IPS-NIHi7 (cell line): ENCODE results near the gene ARHGAP20.

Source experiments
- DNase-seq: peaks from one replicate; pipeline ENCODE4 v3.0.0; 2012; ENCODE audit warnings: mixed read lengths; ENCODE audit errors: extremely low spot score

The ARHGAP20 gene, protein sequence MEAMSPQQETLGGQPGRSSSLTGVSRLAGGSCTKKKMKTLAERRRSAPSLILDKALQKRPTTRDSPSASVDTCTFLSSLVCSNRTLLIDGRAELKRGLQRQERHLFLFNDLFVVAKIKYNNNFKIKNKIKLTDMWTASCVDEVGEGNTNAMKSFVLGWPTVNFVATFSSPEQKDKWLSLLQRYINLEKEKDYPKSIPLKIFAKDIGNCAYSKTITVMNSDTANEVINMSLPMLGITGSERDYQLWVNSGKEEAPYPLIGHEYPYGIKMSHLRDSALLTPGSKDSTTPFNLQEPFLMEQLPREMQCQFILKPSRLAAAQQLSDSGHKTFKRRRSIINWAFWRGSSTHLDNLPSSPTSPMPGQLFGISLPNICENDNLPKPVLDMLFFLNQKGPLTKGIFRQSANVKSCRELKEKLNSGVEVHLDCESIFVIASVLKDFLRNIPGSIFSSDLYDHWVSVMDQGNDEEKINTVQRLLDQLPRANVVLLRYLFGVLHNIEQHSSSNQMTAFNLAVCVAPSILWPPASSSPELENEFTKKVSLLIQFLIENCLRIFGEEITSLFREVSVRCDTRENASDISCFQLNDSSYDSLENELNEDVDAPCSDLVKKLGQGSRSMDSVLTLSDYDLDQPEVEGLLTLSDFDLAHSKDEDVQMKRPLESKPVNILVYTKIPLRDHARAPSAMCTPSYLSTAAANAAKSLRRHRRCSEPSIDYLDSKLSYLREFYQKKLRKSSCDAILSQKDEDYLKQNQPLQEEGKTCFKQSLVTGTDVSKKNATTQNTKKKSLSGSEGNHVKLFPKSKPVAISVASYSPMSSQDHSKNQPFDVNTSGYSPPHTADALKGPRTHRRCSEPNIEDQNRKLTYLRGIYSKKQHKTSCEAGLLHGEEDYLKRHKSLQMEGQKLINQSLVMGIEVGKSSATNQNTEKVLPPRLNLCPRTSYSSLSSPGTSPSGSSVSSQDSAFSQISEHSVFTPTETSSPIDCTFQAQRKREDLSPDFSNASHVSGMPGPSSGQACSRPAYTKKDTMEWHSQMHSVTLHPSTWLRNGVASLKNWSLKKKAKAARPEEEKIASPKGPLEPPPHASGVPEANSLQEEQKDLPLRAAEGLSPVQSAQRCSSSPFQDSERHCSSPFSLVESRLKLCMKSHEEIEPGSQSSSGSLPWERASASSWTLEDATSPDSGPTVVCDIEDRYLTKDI

DNA sequence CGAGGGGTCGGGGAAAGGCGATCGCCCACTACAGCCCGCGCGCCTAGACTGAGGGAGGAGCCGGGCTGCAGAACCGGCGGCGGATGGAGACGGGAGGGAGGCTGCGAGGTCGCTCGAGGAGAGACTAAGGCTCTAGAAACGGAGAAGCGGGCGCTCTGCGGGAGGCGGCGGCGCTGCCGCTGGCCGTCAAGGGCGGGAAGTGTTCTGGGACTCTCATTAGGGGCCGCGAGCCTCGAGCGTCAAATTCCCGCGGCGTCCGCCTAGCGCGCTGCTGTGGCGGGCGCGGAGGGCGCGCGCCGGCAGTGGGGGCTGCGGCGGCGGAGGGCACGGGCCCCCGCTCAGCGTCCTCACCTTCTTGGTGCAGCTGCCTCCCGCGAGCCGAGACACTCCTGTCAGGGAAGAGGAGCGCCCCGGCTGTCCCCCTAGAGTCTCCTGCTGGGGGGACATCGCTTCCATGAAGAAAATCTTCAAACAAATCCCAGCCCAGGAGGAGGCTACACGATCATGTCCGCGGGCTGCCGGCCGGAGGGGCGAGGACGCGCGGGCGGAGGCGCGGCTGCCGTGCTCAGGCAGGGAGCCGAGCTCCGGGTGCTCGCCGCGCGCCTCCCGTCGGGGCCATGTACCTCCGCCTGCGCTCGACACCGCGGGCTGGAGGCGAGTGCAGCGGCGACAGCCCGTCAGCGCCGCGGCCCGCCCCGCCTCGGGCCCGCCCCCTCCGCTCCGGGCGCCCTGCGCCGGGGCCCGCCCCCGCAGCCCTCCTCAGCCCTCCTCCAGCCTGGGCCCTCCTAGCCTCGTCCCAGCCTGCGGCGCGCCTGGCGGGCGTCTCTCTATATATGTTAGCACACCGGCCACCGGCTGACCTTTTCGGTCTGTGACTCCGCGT lies at the start of gene ARHGAP20:
Gene ARHGAP20 (minus strand): TSS at position 662 of the 883 bp plus-strand sequence. CDS start 206 bp downstream, at position 456.
- DNase-seq: peak; percentile 95

DNA sequence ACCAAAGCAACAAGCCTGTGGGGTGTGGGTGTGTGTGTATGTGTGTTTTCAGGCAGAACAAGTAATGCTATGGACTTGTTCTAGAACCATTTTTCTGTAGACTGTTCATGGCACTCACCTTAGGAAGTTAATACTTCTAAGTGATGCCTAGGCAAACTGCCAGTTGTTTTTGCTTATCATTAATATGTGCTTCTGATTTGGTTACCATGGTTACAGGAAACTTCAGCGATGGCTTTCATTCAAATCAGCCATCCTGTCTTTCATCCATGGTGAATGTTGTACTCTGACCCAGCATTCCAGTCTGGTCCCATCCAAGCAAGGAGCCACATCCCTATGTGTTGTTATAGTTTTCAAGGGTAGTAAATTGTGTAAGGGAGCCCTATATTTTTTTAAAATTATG lies 49.8 kb upstream of the ARHGAP20 start:
- no peak for DNase-seq

DNA sequence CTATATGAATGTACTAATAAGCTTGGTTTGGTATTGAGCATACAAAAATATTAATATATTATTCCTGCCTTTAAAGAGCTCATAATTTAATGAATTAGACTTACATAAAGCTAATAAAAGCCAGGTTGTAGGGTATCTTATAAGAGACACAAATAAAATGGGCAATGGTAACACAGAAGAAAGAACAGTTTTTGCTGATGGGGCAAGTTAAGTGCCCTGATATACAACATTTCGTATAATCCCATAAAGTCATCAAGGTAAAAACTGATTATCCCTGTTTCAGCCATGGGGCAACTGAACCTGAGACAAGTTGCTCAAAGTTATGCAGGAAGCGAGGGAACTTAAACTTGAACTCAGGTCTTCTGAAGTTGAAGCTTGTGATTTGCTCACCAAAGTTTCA lies 48.9 kb upstream of the ARHGAP20 start:
- no peak for DNase-seq

DNA sequence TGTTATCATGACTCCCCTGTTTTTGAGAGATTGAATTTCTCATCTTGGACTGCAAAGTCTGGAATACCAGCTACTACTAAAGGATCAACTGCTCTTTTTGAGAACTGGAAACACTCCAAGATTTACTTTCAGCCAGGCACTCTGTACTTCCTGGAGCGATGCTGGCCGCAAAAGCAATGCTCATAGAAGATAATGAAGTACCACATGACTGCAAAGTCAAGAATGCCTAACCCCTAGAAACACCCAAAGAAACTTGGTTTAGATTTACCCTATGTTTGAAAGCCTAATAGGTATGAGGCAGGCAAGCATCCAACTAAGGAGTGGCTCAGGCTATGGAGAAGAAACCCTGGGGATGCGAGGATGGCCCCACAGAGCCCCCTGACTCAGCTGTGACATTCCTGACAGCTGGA lies 47.7 kb upstream of the ARHGAP20 start:
- DNase-seq: no peak

DNA sequence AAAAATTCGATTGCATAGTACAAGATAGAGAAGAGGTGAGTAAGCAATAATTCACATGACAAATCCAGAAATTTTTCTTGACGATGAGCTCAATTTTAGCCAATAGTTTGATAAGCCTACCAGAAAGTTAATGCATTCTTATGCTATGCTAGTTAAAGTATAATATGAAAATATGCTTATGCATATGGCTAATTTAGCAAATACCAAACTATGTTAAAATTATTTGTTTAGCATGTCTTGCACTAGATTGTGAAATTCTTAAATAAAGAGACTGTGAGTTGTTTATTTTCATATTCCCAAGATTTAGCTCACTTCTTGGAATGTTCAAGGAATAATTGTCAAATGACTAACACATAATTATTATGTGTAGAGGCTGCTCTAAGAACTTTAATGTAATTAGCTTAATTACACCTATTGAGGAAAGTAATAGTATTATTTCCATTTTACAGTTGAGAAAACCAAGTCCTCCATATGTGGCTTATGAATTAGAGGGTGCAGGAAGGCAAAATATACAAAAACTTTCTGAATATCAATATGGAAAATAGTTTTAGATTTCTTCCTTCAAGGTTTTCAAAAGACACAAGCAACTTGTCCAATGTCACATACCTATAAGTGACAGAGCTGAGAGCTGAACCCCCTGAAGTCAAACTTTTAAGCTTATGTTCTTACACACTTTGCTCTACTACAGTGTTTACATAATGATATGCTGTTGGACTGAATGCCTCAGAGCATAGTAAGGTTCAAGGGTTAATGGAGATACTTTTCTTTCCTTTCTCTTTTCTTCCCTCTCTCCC lies 45.9 kb upstream of the ARHGAP20 start:
- DNase-seq: no peak

DNA sequence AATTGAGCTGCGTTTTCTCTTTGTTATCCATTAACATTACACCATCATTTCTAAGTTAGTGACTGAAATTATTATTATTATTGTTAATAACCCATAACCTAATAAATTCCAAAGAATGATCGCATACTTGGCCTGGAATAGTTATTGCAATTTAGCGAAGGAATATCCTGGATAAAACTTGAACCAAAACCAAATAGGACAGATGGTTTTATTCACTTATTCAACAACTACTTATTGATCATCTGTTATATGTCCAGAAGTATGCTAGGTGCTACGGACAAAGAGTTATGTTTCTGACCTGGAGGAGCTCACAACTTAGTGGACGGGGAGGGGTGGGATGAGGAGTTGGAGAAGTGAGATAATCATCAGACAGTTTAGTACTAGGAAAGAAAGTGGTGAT lies 44.8 kb upstream of the ARHGAP20 start:
- no peak for DNase-seq

DNA sequence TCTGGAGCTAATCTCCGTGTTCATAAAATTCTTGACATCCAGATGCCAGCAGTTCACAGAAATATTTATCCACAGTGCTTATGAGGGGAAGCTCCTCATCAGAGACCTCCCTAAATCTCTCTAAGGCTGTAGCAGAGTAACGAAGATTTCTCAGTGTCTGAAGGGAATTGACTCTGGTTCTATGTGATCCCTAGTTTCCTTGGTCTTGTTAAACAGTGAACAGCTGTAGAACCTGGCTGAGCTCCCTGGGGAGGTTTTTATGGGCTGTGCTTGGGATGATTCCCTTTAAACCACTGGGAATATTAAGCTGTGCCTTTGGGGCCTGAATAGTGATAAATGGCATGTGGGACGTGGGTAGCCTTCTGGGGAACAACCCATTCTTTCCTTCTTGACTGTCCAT lies 43.7 kb upstream of the ARHGAP20 start:
- DNase-seq: no peak

DNA sequence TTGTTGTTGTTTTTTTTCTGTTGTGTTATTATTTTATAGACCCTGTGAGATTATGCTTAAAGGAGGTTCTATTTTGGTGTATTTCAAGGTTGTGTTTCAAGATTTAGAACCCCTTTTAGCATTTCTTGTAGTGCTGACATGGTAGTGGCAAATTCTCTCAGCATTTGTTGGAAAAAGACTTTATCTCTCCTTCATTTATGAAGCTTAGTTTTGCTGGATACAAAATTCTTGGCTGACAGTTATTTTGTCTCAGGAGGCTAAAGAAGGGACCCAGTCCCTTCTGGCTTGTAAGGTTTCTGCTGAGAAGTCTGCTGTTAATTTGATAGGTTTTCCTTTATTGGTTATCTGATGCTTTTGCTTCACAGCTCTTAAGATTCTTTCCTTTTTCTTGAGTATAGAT lies 40.7 kb upstream of the ARHGAP20 start:
- no peak for DNase-seq

DNA sequence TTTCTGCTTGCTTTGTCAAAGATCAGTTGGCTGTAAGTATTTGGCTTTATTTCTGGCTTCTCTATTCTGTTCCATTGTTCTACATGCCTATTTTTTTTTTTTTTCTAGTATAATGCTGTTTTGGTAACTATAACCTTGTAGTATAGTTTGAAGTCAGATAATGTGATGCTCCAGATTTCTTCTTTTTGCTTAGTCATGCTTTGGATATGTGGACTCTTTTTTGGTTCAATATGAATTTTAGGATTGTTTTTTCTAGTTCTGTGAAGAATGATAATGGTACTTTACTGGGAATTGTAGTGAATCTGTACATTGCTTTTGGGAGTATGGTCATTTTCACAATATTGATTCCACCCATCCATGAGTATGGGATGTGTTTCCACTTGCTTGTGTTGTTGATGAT lies 37.9 kb upstream of the ARHGAP20 start:
- no peak for DNase-seq

DNA sequence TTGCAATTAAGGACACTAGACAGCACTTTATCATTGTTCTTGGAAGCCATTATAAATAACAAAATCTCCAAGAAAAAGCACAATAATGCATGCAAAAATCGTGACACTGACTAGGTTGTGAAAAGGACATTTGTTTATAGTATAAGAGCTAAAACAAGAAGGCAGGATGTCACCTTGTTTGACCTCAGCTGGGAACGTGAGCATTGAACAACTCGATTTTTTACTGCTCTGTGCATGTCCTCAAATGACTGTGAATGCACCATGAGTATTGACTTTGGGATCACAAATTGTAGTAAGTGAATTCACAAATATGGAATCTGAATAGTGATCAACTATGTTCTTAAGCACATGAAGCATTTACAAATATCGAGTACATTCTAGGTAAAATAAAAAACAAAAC lies 35.3 kb upstream of the ARHGAP20 start:
- DNase-seq: no peak

DNA sequence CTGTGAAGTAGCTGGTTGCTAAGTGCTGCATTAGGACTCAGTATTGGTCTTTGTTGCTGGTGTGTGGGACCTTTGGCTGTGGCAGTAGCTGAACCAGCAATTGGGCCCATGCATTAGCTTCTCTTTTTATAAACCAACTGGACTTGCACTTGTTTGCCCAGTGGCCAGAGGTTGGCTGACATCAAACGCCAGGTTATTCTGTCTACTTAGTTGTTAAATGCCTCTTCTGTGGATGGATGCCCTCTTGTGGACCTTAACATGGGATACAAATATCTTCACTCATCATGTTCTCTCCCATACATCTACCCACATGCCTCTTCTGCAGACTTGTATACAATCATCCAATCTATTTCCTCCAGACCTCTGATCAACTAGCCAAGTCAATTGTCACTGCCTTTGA lies 26.4 kb upstream of the ARHGAP20 start:
- DNase-seq: no peak

DNA sequence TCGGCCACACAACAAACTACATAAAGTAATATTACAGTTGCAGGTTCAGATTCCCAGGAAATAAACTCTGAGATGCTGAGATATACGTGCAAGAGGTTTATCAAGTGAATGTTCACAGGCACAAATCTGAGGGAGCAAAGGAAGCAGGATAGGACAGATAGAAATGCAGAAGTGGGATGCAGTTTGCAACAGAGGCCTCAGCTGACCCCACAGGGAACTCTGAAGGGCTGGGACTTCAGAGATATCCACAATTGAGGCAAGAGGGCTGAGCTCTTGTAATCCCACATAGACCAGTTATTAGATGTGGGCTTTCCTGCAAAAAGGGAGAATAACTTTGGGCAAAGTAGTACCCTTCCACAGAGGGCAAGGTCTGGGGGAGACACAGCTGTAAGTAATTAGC lies 25.4 kb upstream of the ARHGAP20 start:
- DNase-seq: no peak

DNA sequence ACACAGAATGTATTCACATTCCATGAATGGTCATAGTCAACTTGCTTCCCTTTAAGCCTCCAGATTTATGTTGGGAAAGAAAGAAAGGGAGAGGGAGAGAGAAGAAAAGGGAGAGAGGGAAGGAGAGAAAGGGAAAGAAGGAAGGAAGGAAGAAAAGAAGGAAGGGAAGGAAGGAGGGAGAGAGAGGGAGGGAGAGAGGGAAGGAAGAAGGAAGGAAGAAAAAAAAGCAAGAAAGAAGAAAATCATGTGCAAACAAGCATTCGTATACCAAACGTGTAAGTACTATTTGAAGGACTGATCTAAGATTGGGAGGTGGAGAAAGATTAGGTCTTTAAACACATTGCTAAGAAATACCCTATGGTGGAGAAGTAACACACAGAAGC lies 23.9 kb upstream of the ARHGAP20 start:
- DNase-seq: no peak

DNA sequence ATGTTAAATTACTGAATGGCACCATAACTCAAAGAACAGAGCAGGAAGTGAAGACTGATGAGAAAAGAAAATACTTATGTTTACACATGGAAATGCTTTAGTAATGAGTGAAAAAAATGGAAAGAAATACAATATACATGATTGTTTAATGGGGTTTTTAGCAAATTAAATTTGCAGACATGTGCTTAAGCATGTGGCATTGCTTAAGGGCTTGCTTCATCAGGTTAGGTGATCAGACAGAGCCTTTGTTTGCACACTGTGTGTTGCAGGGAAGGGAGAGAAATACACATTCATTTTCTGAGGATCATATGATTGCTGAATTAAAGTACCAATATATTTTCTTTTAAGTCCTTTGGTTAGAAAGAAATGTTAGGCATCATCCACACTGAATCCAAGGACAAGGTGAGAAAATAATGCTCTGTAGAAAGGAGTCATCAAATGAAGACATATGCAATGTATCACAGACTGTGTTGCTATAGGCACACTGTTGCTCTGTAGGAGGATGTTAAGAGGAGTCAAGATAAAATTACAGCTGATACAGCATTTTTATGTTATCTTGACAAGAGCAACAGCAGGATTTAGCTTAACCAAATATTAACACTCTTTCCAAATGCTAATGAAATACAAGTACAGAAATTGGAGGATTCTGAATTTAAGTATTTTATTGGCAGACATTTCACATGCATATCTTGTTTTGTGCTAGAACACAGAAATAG lies 23.4 kb upstream of the ARHGAP20 start:
- no peak for DNase-seq

DNA sequence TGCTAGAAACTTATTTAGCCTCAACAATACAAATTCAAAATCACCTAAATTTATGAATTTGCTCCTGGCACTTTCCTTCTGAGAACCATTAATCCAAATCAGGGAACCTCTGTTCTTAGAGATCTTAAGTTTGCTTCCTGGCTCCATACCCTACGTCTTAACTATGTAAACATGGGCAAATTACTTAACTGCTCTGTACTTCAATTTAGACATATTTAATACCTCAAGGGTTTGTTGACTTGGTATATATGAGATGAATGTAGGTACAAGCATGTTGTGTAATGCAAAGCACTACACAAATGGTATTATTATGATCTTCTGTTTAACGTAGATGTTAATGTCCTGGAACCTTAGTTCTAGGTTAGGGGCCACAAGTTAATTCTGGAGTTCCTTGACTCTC lies 22.6 kb upstream of the ARHGAP20 start:
- DNase-seq: no peak

DNA sequence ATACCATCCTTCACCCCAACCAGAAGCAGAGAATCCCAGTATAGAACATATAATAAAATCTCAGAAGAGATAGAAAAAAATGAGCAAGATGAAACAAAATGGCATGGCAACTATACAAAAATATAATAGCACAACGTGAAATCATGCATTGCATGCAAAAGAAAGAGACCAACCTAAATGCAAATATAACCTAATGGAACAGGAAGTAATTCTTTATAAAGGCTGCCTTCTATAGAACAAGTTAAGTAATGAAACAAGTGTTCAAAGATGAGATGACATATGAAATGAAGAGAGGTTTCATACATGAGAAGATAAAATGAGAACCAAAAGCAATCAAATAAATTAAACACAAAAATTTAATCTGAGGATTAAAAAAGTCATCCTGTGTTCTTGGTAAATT lies 18.5 kb upstream of the ARHGAP20 start:
- DNase-seq: no peak

DNA sequence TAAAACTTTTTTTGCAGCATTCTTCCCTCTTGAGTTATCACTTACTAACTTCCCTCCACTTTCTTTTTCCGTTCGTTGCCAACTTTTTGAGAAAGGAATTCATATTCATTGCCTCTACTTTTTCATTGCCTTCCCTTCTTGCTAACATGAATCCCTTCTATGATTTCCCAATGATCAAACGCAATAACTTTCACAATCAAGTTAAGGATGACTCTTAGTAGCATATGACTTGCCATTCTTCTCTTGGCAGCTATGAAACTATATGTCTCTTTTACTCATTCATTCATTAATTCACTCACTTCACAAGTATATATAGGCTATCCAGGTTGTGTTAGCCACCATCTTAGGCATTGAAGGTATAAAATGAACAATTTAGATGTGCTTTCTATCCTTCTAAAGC lies 16.6 kb upstream of the ARHGAP20 start:
- DNase-seq: no peak

DNA sequence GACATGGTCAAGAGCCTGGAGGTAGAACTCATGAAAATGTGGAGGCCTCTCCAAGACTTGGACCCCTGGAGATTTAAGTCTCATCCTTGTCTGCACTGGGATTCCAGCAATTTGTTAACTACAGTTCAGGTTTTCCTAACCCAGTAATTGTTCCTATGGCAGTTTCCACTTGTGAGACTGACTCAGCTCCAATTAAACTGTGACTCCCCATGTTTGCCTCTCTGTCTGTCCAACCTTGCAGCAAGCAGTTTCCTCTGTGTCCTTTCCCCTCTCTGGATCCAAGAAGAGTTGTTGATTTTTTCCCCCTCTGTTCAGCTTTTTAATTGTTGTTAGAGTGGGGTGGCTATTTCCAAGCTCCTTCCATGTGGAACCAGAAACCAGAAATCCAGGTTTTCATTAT lies 16.2 kb upstream of the ARHGAP20 start:
- DNase-seq: no peak

DNA sequence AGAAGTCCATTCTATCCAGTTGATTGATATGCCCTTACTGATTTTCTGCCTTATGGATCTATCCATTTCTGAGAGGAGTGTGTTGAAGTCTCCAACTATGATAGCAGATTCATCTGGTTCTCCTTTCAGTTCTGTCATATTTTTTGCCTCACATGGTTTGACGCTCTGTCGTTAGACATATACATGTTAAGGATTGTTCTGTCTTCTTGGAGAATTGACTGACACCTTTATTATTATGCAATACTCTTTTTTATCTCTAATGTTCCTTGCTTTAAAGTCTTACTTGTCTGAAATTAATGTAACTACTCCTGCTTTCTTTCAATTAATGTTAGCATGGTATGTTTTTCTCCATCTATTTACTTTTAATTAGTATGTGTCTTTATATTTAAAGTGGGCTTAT lies 12.1 kb upstream of the ARHGAP20 start:
- no peak for DNase-seq
